ENCODE measurements around the gene ARX.

DNA sequence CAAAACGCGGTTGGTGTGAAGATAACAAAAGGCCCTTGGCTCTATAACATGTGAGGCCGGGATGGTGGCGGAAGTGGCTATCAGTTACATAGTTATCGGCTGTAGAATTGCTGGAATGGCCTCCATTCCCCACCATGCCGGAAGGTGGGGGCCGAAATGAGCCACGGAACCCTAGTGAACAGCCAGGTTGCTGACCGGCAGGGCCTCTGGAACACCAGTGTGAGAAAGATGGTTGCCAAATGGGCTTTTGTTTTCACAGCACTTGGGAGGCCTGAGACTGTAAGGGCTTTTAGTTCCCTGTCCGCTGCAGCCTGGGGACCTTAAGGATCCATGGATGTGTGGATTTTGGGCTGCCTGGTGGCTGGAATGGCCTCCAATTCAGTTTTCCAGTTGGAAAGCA lies 23.3 kb upstream of the ARX start:
- no peak for TF ChIP-seq EZH2 (IDR thresholded peaks at IDR 0.05; ENCODE audit: insufficient read depth, low read length)
- no peak for TF ChIP-seq CTCF (IDR thresholded peaks at IDR 0.05; ENCODE audit: insufficient read depth, low read depth, low read length)
